H9 (cell line): ENCODE results near the gene CDYL2. TPM values are rescaled to one million over a fixed set of nuclear protein-coding genes. Genes with fewer than 3 reads are reported as not detected.

ENCODE experiments used
- DNase-seq: peaks from one replicate; pipeline ENCODE4 v3.0.0-alpha.2; 2017
- H2AFZ ChIP-seq: one replicate; pipeline ENCODE4 v1.6.1; 2013; ENCODE audit warnings: mild to moderate bottlenecking, low read length, control low read depth, moderate library complexity
- H2AK5ac ChIP-seq: 2 replicates; pipeline ENCODE4 v1.6.1; 2013; ENCODE audit warnings: low read length, control low read depth, mixed read lengths; ENCODE audit not compliant: insufficient read length
- H2BK120ac ChIP-seq: one replicate; pipeline ENCODE4 v1.6.1; 2013; ENCODE audit warnings: low read depth, mild to moderate bottlenecking, low read length, control low read depth, inconsistent platforms; ENCODE audit not compliant: poor library complexity, severe bottlenecking
- H2BK12ac ChIP-seq: 2 replicates; pipeline ENCODE4 v1.6.1; 2013; ENCODE audit warnings: low read length, control low read depth, mixed read lengths, low read depth; ENCODE audit not compliant: insufficient read length
- H2BK15ac ChIP-seq: 2 replicates; pipeline ENCODE4 v1.6.1; 2013; ENCODE audit warnings: low read depth, low read length, control low read depth
- H2BK20ac ChIP-seq: one replicate; pipeline ENCODE4 v1.6.1; 2013; ENCODE audit warnings: low read depth, mild to moderate bottlenecking, low read length, control low read depth, inconsistent platforms; ENCODE audit not compliant: poor library complexity, severe bottlenecking
- H2BK5ac ChIP-seq: 2 replicates; pipeline ENCODE4 v1.6.1; 2013; ENCODE audit warnings: low read length, control low read depth, mixed read lengths; ENCODE audit not compliant: insufficient read length
- H3K14ac ChIP-seq: 2 replicates; pipeline ENCODE4 v1.6.1; 2013; ENCODE audit warnings: low read length, control low read depth; ENCODE audit not compliant: insufficient read depth
- H3K18ac ChIP-seq: 2 replicates; pipeline ENCODE4 v1.6.1; 2013; ENCODE audit warnings: low read depth, mild to moderate bottlenecking, mixed read lengths, low read length, control low read depth; ENCODE audit not compliant: insufficient read length
- H3K23ac ChIP-seq: 2 replicates; pipeline ENCODE4 v1.6.1; 2013; ENCODE audit warnings: low read length, control low read depth, mixed read lengths, low read depth; ENCODE audit not compliant: insufficient read length
- H3K23me2 ChIP-seq: 2 replicates; pipeline ENCODE4 v1.6.1; 2013; ENCODE audit warnings: low read depth, mild to moderate bottlenecking, mixed read lengths, low read length, control low read depth; ENCODE audit not compliant: insufficient read length, poor library complexity, severe bottlenecking
- H3K27ac ChIP-seq: 2 replicates; pipeline ENCODE4 v1.5.1; 2013; ENCODE audit warnings: low read length, control low read depth, mixed read lengths, low read depth; ENCODE audit not compliant: insufficient read length
- H3K27me3 ChIP-seq: 2 replicates; pipeline ENCODE4 v1.6.1; 2013; ENCODE audit warnings: low read length, control low read depth, inconsistent platforms; ENCODE audit not compliant: insufficient read depth
- H3K4ac ChIP-seq: 2 replicates; pipeline ENCODE4 v1.6.1; 2013; ENCODE audit warnings: low read depth, mild to moderate bottlenecking, control low read depth, inconsistent platforms, low read length, moderate library complexity
- H3K4me1 ChIP-seq: 2 replicates; pipeline ENCODE4 v1.6.1; 2013; ENCODE audit warnings: low read length, control low read depth, inconsistent platforms; ENCODE audit not compliant: insufficient read depth
- H3K4me2 ChIP-seq: 2 replicates; pipeline ENCODE4 v1.6.1; 2013; ENCODE audit warnings: low read length, control low read depth, mixed read lengths; ENCODE audit not compliant: insufficient read length, insufficient read depth
- H3K56ac ChIP-seq: 2 replicates; pipeline ENCODE4 v1.6.1; 2013; ENCODE audit warnings: low read depth, mild to moderate bottlenecking, mixed read lengths, low read length, control low read depth; ENCODE audit not compliant: insufficient read length
- H3K79me1 ChIP-seq: 2 replicates; pipeline ENCODE4 v1.6.1; 2013; ENCODE audit warnings: low read depth, mild to moderate bottlenecking, moderate library complexity, low read length, control low read depth, inconsistent platforms; ENCODE audit not compliant: insufficient read depth, poor library complexity, severe bottlenecking
- H3K79me2 ChIP-seq: 2 replicates; pipeline ENCODE4 v1.6.1; 2013; ENCODE audit warnings: low read length, control low read depth, inconsistent platforms; ENCODE audit not compliant: insufficient read depth
- H3K9ac ChIP-seq: 2 replicates; pipeline ENCODE4 v1.6.1; 2013; ENCODE audit warnings: low read length, control low read depth, mixed read lengths; ENCODE audit not compliant: insufficient read length; ENCODE audit errors: extremely low read depth
- H3K9me3 ChIP-seq: one replicate; pipeline ENCODE4 v1.6.1; 2013; ENCODE audit warnings: low read depth, low read length, inconsistent platforms; ENCODE audit not compliant: control insufficient read depth
- H3T11ph ChIP-seq: one replicate; pipeline ENCODE4 v1.6.1; 2013; ENCODE audit warnings: mild to moderate bottlenecking, low read length, control low read depth, inconsistent platforms
- H4K20me1 ChIP-seq: one replicate; pipeline ENCODE4 v1.6.1; 2013; ENCODE audit not compliant: control insufficient read depth, insufficient read length, insufficient read depth
- H4K5ac ChIP-seq: 2 replicates; pipeline ENCODE4 v1.6.1; 2013; ENCODE audit warnings: low read depth, mild to moderate bottlenecking, mixed read lengths, low read length, control low read depth; ENCODE audit not compliant: insufficient read length
- H4K8ac ChIP-seq: replicated peaks from 2 replicates; pipeline ENCODE4 v1.6.1; 2013; ENCODE audit warnings: low read length, control low read depth, mixed read lengths, low read depth; ENCODE audit not compliant: insufficient read length
- H4K91ac ChIP-seq: 2 replicates; pipeline ENCODE4 v1.6.1; 2013; ENCODE audit warnings: low read depth, mild to moderate bottlenecking, moderate library complexity, mixed read lengths, low read length, control low read depth; ENCODE audit not compliant: insufficient read length
- H3K27ac Mint-ChIP-seq, 3 experiments: 2 replicates in 2 of 3; 3 replicates in 1 of 3; pipeline ENCODE4 v1.8.0; 2020 to 2021; ENCODE audit warnings: mixed read lengths in 3 of 3, mild to moderate bottlenecking in 1 of 3, moderate library complexity in 1 of 3
- H3K27me3 Mint-ChIP-seq: 2 replicates; pipeline ENCODE4 v1.8.0; 2021; ENCODE audit warnings: low read depth, mild to moderate bottlenecking, moderate library complexity, mixed read lengths
- H3K36me3 Mint-ChIP-seq, 3 experiments: 2 replicates in 2 of 3; 3 replicates in 1 of 3; pipeline ENCODE4 v1.8.0; 2020 to 2021; ENCODE audit warnings: low read depth in 3 of 3, mixed read lengths in 3 of 3; ENCODE audit not compliant: insufficient read depth in 1 of 3
- H3K4me1 Mint-ChIP-seq, 2 experiments: 2 replicates each; pipeline ENCODE4 v1.8.0; 2020; ENCODE audit warnings: mixed read lengths in 2 of 2
- H3K4me3 Mint-ChIP-seq, 2 experiments: 2 replicates in 1 of 2; 3 replicates in 1 of 2; pipeline ENCODE4 v1.8.0; 2020 to 2021; ENCODE audit warnings: mild to moderate bottlenecking in 2 of 2, mixed read lengths in 2 of 2, moderate library complexity in 1 of 2
- H3K9me3 Mint-ChIP-seq, 2 experiments: 2 replicates in 1 of 2; 3 replicates in 1 of 2; pipeline ENCODE4 v1.8.0; 2020; ENCODE audit warnings: mild to moderate bottlenecking in 2 of 2, mixed read lengths in 2 of 2, moderate library complexity in 1 of 2
- CTCF ChIP-seq: fragments of 200-600 bp; sonication (generic); conservative IDR thresholded peaks from 3 replicates; pipeline ENCODE4 v1.8.0; 2021; ENCODE audit warnings: antibody characterized with exemption, mild to moderate bottlenecking
- WGBS: extraction: QIAGEN DNeasy Blood & Tissue Kit; methylation state at CpG from one replicate; pipeline ENCODE4 v1.1.7; 2013; ENCODE audit warnings: missing lambda C conversion rate, low lambda C conversion rate, mixed read lengths; ENCODE audit not compliant: insufficient read length; ENCODE audit errors: extremely low coverage; 5-methylcytosine and 5-hydroxymethylcytosine counted together
- total RNA-seq: library from RNA; stranded (reverse); gene quantifications from 2 replicates; pipeline ENCODE4 v1.2.1, GENCODE V29; 2021

The CDYL2 gene
- total RNA-seq, 1 experiment from 2014 or later, result 4.2 TPM

- H3K14ac ChIP-seq, result no peak overlapping the region
- no peaks in the 10 kb centered on the region for H3K23me2 ChIP-seq
- no peak overlapping the region for H3K18ac ChIP-seq
- H3K9me3 Mint-ChIP-seq, result peaks cover 17 to 21% of the 10 kb centered on the region in 2 experiments
- no peak for TF ChIP-seq CTCF
- H3T11ph ChIP-seq, result no peak overlapping the region
- H2AK5ac ChIP-seq, result no peak overlapping the region
- no peak overlapping the region for H2BK20ac ChIP-seq
- peaks cover 8% of the 10 kb centered on the region for H3K27me3 Mint-ChIP-seq
- H3K23ac ChIP-seq, result no peak overlapping the region
- H3K4me3 Mint-ChIP-seq, result no peak overlapping the region
- no peak overlapping the region for H3K27ac ChIP-seq
- no peak overlapping the region for H3K56ac ChIP-seq
- no peak for DNase-seq
- H2BK15ac ChIP-seq, result no peak overlapping the region
- no peak overlapping the region for H2BK120ac ChIP-seq
- H3K36me3 Mint-ChIP-seq, result peaks cover 0 to 3% (median 0%) of the 10 kb centered on the region in 3 experiments; a peak in 3 of 7 replicates
- H4K91ac ChIP-seq, result no peak overlapping the region
- no peaks in the 10 kb centered on the region for H4K20me1 ChIP-seq
- no peak overlapping the region for H2BK12ac ChIP-seq
- no peaks in the 10 kb centered on the region for H3K9me3 ChIP-seq
- H3K4me2 ChIP-seq, result no peak overlapping the region
- no peaks in the 10 kb centered on the region for H3K27me3 ChIP-seq
- H3K4ac ChIP-seq, result no peak overlapping the region
- no peaks in the 10 kb centered on the region for H3K79me1 ChIP-seq
- H3K4me1 Mint-ChIP-seq, result no peaks in the 10 kb centered on the region
- no CpG with 5 or more reads among the region's 3 CpGs for WGBS
- no peaks in the 10 kb centered on the region for H3K79me2 ChIP-seq
- H2BK5ac ChIP-seq, result no peak overlapping the region
- H3K4me1 ChIP-seq, result no peaks in the 10 kb centered on the region
- no peak overlapping the region for H4K5ac ChIP-seq
- H4K8ac ChIP-seq, result no peak overlapping the region
- H2AFZ ChIP-seq, result no peak overlapping the region
- H3K27ac Mint-ChIP-seq, result no peak overlapping the region
- no peak overlapping the region for H3K9ac ChIP-seq
Observed at GRCh38 chr16:80846680-80847079, 42.3 kb upstream of the CDYL2 start.
